CD4-positive, CD25-positive, alpha-beta regulatory T cell (primary cell): Measurements from ENCODE around the gene CTDSP1. TPM values are rescaled to one million over a fixed set of nuclear protein-coding genes. Genes with fewer than 3 reads are reported as not detected.

Source experiments
- ATAC-seq, 2 donors: fragments of 150-1000 bp; cut with Tn5 transposase; one replicate each; pipeline ENCODE4 v1.10.0; 2021; ENCODE audit warnings: low read depth in 2 of 2, moderate number of reproducible peaks in 2 of 2, moderate library complexity in 1 of 2
- DNase-seq, 3 donors: peaks; one replicate each; pipeline versions ENCODE4 v3.0.0 to v3.0.0-alpha.2; 2012 to 2022; ENCODE audit warnings: mixed read lengths in 1 of 3
- H3K27ac ChIP-seq: one replicate; pipeline ENCODE4 v1.7.0; 2013; ENCODE audit warnings: mild to moderate bottlenecking, low read length; ENCODE audit not compliant: insufficient read depth, poor library complexity, severe bottlenecking
- H3K27me3 ChIP-seq: one replicate; pipeline ENCODE4 v1.7.0; 2013; ENCODE audit warnings: low read length; ENCODE audit not compliant: control insufficient read depth, insufficient read depth
- H3K36me3 ChIP-seq: one replicate; pipeline ENCODE4 v1.7.0; 2013; ENCODE audit warnings: mild to moderate bottlenecking, low read length, moderate library complexity; ENCODE audit not compliant: control insufficient read depth, insufficient read depth
- H3K4me1 ChIP-seq: 2 replicates; pipeline ENCODE4 v1.7.0; 2013; ENCODE audit warnings: mild to moderate bottlenecking, low read length; ENCODE audit not compliant: insufficient read depth, control insufficient read depth, poor library complexity, severe bottlenecking
- H3K4me3 ChIP-seq: one replicate; pipeline ENCODE4 v1.7.0; 2013; ENCODE audit warnings: low read depth, mild to moderate bottlenecking, low read length, moderate library complexity
- H3K9me3 ChIP-seq, 2 experiments: 1 replicate in 1 of 2; 2 replicates in 1 of 2; pipeline ENCODE4 v1.7.0; 2013; ENCODE audit warnings: low read length in 2 of 2, mild to moderate bottlenecking in 1 of 2, moderate library complexity in 1 of 2; ENCODE audit not compliant: control insufficient read depth in 2 of 2
- H3K27ac Mint-ChIP-seq, 3 donors: one replicate each; pipeline ENCODE4 v1.8.0; 2020 to 2022; ENCODE audit warnings: mild to moderate bottlenecking in 3 of 3, mixed read lengths in 3 of 3, moderate library complexity in 2 of 3
- H3K27me3 Mint-ChIP-seq: one replicate; pipeline ENCODE4 v1.8.0; 2022; ENCODE audit warnings: mild to moderate bottlenecking, mixed read lengths
- H3K36me3 Mint-ChIP-seq: one replicate; pipeline ENCODE4 v1.8.0; 2020; ENCODE audit warnings: mixed read lengths
- H3K4me1 Mint-ChIP-seq, 4 donors: one replicate each; pipeline ENCODE4 v1.8.0; 2020 to 2022; ENCODE audit warnings: mixed read lengths in 4 of 4, mild to moderate bottlenecking in 1 of 4
- H3K4me3 Mint-ChIP-seq, 4 donors: one replicate each; pipeline ENCODE4 v1.8.0; 2020 to 2022; ENCODE audit warnings: mild to moderate bottlenecking in 4 of 4, mixed read lengths in 4 of 4, moderate library complexity in 3 of 4
- H3K9me3 Mint-ChIP-seq, 7 donors: one replicate each; pipeline ENCODE4 v1.8.0; 2020 to 2022; ENCODE audit warnings: mixed read lengths in 7 of 7, mild to moderate bottlenecking in 3 of 7, moderate library complexity in 2 of 7
- polyA plus RNA-seq, 4 donors: library from polyadenylated mRNA; unstranded; fragments of 300-500 nt; fragmentation: Illumina TruSeq; gene quantifications; one replicate each; pipeline ENCODE4 v1.2.3, GENCODE V29; 2021
- total RNA-seq: library from RNA; stranded (reverse); gene quantifications from one replicate; pipeline ENCODE4 v1.2.3, GENCODE V29; 2022

CTDSP1 gene
- total and polyA plus RNA-seq, 5 donors from 2014 or later = 18.8 to 146 (median 27.4) TPM

DNA sequence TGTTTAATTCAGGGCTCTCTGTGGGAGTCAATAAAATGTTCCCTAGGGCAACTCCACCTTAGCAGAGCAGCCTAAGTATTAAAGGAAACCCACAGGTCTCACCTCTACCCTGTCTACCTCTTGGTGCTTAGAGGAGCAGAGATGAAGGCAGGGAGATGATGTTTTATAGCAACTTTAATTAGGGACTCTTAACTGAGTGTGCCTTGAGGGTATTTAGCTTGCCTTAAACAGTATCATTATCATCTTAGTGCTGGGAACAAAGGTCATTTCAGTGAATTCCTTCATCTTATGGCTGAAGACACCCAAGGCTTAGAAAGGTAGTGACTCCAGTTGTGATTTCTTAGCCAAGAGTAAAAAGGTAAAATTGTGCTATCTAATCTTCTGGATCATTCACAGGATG, 45.9 kb downstream of the CTDSP1 start:
- no peaks in the 10 kb centered on the region for H3K27me3 Mint-ChIP-seq
- Histone ChIP-seq H3K36me3 (peaks cover 2% of the 10 kb centered on the region), H3K4me3 (no peak overlapping the region), H3K27ac (no peak overlapping the region), H3K27me3 (no peaks in the 10 kb centered on the region), H3K9me3 (no peaks in the 10 kb centered on the region), H3K4me1 (no peaks in the 10 kb centered on the region)
- H3K9me3 Mint-ChIP-seq = peaks cover 0 to 1% (median 0%) of the 10 kb centered on the region in 7 donors
- H3K36me3 Mint-ChIP-seq = peaks cover 20% of the 10 kb centered on the region
- ATAC-seq (no peak), DNase-seq (no peak)
- H3K27ac Mint-ChIP-seq = no peak overlapping the region
- H3K4me3 Mint-ChIP-seq = no peak overlapping the region
- peaks cover 0 to 4% (median under 1%) of the 10 kb centered on the region in 4 donors for H3K4me1 Mint-ChIP-seq

DNA sequence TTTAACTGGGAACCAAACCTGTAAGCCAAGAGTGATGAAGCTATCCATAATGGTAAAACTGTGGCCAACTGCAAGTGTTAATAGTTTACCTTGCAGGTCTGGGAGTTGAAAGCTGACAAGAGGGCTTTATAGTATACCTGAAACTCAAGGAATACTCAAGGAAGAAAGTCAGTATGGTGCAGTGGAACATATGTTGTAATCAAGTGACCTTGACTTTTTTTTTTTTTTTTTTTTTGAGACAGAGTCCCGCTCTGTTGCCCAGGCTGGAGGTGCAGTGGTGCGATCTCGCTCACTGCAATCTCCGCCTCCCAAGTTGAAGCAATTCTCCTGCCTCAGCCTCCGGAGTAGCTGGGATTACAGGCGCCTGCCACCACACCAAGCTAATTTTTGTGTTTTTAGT, 46.9 kb downstream of the CTDSP1 start:
- H3K36me3 Mint-ChIP-seq = peaks cover 20% of the 10 kb centered on the region

DNA sequence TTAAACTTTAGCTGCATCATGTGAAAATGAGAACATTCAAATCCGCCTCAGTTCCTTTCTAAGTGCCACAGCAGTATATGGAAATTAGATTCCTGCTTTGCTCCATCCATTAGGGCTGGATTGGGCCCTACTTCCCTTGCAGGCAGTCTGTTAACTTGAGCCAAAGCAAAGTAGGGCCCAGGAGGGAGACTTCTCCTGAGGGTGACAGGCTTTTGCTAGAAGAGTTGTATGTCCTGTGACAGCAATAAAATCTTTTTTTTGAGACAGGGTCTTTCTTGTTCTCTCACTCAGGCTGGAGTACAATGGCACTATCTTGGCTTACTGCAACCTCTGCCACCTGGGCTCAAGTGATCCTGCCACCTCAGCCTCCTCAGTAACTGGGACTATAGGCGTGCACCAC, 47.4 kb downstream of the CTDSP1 start:
- no peaks in the 10 kb centered on the region for H3K4me1 ChIP-seq
- H3K27me3 Mint-ChIP-seq = no peaks in the 10 kb centered on the region

More for the DNA sequence above, 46.9 kb downstream of the CTDSP1 start:
- H3K27ac Mint-ChIP-seq = no peak overlapping the region
- peaks cover 0 to 4% (median under 1%) of the 10 kb centered on the region in 4 donors for H3K4me1 Mint-ChIP-seq
- Histone ChIP-seq H3K9me3 (no peaks in the 10 kb centered on the region), H3K4me1 (no peaks in the 10 kb centered on the region), H3K27me3 (no peaks in the 10 kb centered on the region), H3K4me3 (no peak overlapping the region), H3K27ac (no peak overlapping the region), H3K36me3 (peaks cover 2% of the 10 kb centered on the region)
- H3K9me3 Mint-ChIP-seq = peaks cover 0 to 1% (median 0%) of the 10 kb centered on the region in 7 donors
- DNase-seq (no peak), ATAC-seq (no peak)
- H3K27me3 Mint-ChIP-seq = no peaks in the 10 kb centered on the region
- H3K4me3 Mint-ChIP-seq = no peak overlapping the region

DNA sequence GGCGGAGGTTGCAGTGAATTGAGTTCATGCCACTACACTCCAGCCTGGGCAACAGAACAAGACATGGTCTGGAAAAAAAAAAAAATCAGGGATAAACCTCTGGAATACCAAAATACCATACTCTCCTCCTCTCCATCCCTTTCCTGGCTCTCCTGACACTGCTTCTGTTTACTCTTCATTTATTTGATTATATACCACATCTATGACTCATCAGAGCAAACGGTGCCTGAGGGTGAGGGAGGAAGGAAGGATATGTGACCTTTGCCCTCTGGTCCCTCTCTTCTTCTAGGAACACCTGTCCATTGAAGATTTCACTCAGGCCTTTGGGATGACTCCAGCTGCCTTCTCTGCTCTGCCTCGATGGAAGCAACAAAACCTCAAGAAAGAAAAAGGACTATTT, 49.3 kb downstream of the CTDSP1 start:
- Mint-ChIP-seq H3K4me1 (peaks cover 0 to 4% (median 2%) of the 10 kb centered on the region in 4 donors), H3K9me3 (peaks cover 0 to 4% (median 3%) of the 10 kb centered on the region in 7 donors), H3K27ac (peak overlapping the region in 1 of 3 donors; percentile 32), H3K36me3 (peaks cover 35% of the 10 kb centered on the region), H3K27me3 (no peaks in the 10 kb centered on the region), H3K4me3 (no peak overlapping the region)
- Histone ChIP-seq H3K4me1 (no peaks in the 10 kb centered on the region), H3K4me3 (no peak overlapping the region), H3K27me3 (no peaks in the 10 kb centered on the region), H3K9me3 (peaks cover 5% of the 10 kb centered on the region in 2 experiments), H3K27ac (no peak overlapping the region), H3K36me3 (peaks cover 20% of the 10 kb centered on the region)
- no peak for ATAC-seq
- no peak for DNase-seq

More for the DNA sequence above, 47.4 kb downstream of the CTDSP1 start:
- Mint-ChIP-seq H3K27ac (no peak overlapping the region), H3K4me3 (no peak overlapping the region), H3K4me1 (peaks cover 0 to 2% (median under 1%) of the 10 kb centered on the region in 4 donors), H3K36me3 (peaks cover 20% of the 10 kb centered on the region), H3K9me3 (peaks cover 0 to 1% (median 0%) of the 10 kb centered on the region in 7 donors)
- ATAC-seq (no peak), DNase-seq (no peak)
- Histone ChIP-seq H3K36me3 (peaks cover 6% of the 10 kb centered on the region), H3K9me3 (no peaks in the 10 kb centered on the region), H3K4me3 (no peak overlapping the region), H3K27me3 (no peaks in the 10 kb centered on the region), H3K27ac (no peak overlapping the region)

DNA sequence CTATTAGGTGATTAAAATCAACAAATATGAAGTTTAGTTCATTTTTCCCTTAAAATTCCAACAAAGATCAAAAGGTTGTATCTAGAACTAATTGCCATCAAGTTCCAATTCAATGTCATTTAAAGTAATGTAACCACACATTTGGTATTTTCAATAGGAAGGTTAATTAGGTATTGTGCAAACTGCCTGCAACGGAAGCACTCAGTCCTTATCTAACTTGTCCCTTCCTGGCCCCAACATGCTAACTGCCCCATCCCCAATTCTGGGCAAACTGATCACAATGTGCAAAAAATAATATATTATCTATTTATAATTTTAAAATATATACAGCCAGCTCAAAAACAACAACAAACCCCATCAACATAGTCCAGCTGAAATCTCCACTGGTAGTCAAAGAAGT, 52.4 kb downstream of the CTDSP1 start:
- H3K4me3 Mint-ChIP-seq = peak overlapping the region in 1 of 4 donors; percentile 2
- Histone ChIP-seq H3K4me3 (no peak overlapping the region), H3K27me3 (no peaks in the 10 kb centered on the region), H3K36me3 (peaks cover 49% of the 10 kb centered on the region), H3K27ac (no peak overlapping the region), H3K4me1 (no peaks in the 10 kb centered on the region), H3K9me3 (peaks cover 20 to 21% of the 10 kb centered on the region in 2 experiments)
- DNase-seq (no peak), ATAC-seq (no peak)
- peaks cover 58% of the 10 kb centered on the region for H3K36me3 Mint-ChIP-seq
- peaks cover 0 to 4% (median 2%) of the 10 kb centered on the region in 4 donors for H3K4me1 Mint-ChIP-seq
- no peaks in the 10 kb centered on the region for H3K27me3 Mint-ChIP-seq
- H3K27ac Mint-ChIP-seq = no peak overlapping the region
- peaks cover 0 to 20% (median 7%) of the 10 kb centered on the region in 7 donors for H3K9me3 Mint-ChIP-seq

Other genes with a start within 250 kb of the CTDSP1 start
- not detected for gene CXCR1, start 232.9 kb upstream of the CTDSP1 start, total RNA-seq
- under 1 TPM; 0.08 to 0.94 (median 0.46) TPM for gene CXCR1, start 232.9 kb upstream of the CTDSP1 start, polyA plus RNA-seq
- 540 TPM for gene ARPC2, start 182.7 kb upstream of the CTDSP1 start, total RNA-seq
- gene ARPC2, start 182.7 kb upstream of the CTDSP1 start, polyA plus RNA-seq = 1,000 to 10,000 TPM in 2 of 4 donors, 100 to 1,000 TPM in 2; 741 to 1,050 (median 910) TPM
- 1.2 TPM for gene GPBAR1, start 138.9 kb upstream of the CTDSP1 start, total RNA-seq
- gene GPBAR1, start 138.9 kb upstream of the CTDSP1 start, polyA plus RNA-seq = not detected
- gene AAMP, start 129.7 kb upstream of the CTDSP1 start, total RNA-seq = 55.8 TPM
- 10 to 100 TPM; 84.8 to 92.2 (median 87.8) TPM for gene AAMP, start 129.7 kb upstream of the CTDSP1 start, polyA plus RNA-seq
- gene PNKD, start 129.3 kb upstream of the CTDSP1 start, total RNA-seq = 21.9 TPM
- gene PNKD, start 129.3 kb upstream of the CTDSP1 start, polyA plus RNA-seq = 100 to 1,000 TPM in 1 of 4 donors, 10 to 100 TPM in 3; 96.2 to 107 (median 98.8) TPM
- 96.4 TPM for gene TMBIM1, start 107.4 kb upstream of the CTDSP1 start, total RNA-seq
- 100 to 1,000 TPM; 161 to 180 (median 162) TPM for gene TMBIM1, start 107.4 kb upstream of the CTDSP1 start, polyA plus RNA-seq
- gene CATIP, start 43.0 kb upstream of the CTDSP1 start, total RNA-seq = not detected
- gene CATIP, start 43.0 kb upstream of the CTDSP1 start, polyA plus RNA-seq = not detected
- gene SLC11A1, start 17.6 kb upstream of the CTDSP1 start, total RNA-seq = 0.54 TPM
- gene SLC11A1, start 17.6 kb upstream of the CTDSP1 start, polyA plus RNA-seq = 1 to 10 TPM in 1 of 4 donors, under 1 TPM in 3; 0.47 to 1.4 (median 0.87) TPM
- gene VIL1, start 19.3 kb downstream of the CTDSP1 start, total RNA-seq = 2.1 TPM
- under 1 TPM in 3 of 4 donors, not detected in 1; 0.08 to 0.28 (median 0.09) TPM for gene VIL1, start 19.3 kb downstream of the CTDSP1 start, polyA plus RNA-seq
- gene USP37, start 168.5 kb downstream of the CTDSP1 start, total RNA-seq = 30.7 TPM
- gene USP37, start 168.5 kb downstream of the CTDSP1 start, polyA plus RNA-seq = 10 to 100 TPM in 3 of 4 donors, 1 to 10 TPM in 1; 9.9 to 12.0 (median 11.7) TPM
- 61.0 TPM for gene CNOT9, start 169.0 kb downstream of the CTDSP1 start, total RNA-seq
- gene CNOT9, start 169.0 kb downstream of the CTDSP1 start, polyA plus RNA-seq = 10 to 100 TPM; 15.1 to 27.0 (median 22.3) TPM
- gene PLCD4, start 208.0 kb downstream of the CTDSP1 start, total RNA-seq = 0.12 TPM
- under 1 TPM in 2 of 4 donors, not detected in 2; 0.16 to 0.54 TPM for gene PLCD4, start 208.0 kb downstream of the CTDSP1 start, polyA plus RNA-seq